Stimulated activated CD8-positive, alpha-beta memory T cell treated with anti-CD3 and anti-CD28 coated beads, Interleukin-4, amount 100 ng/mL, for 24 hours (primary cell): Measurements from ENCODE around the gene CIRBP.
A peak's percentile ranks its signal among the peaks of the same experiment; 100 is the strongest.

Experiments
- DNase-seq: peaks from one replicate; pipeline ENCODE4 v3.0.0-alpha.2; 2020; ENCODE audit warnings: low read depth

CIRBP gene

GRCh38 chr19:1230783-1231489 lies 38.2 kb upstream of the CIRBP start:
- DNase-seq: no peak

- no peak for DNase-seq
Observed at GRCh38 chr19:1231729-1232637, 37.1 kb upstream of the CIRBP start.

DNA sequence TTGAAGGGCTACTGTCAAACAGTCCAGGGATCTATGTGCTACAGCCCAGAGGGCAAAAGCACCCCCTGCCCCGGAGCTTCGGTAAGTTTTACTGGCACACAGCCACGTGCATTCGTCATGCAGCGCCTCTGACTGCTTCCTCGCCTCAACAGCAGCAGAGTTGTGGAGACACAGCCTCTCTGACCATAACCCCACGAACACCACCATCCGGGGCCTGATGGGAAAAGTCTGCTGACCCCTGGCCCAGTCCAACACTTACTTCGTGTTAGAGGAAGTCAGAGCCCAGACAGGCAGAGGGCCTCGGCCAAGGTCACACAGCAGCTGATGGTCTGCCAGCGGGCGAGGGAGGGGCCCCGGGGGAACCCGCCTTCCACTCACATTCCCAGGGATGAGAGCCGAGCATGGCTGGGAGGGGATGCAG lies 36.5 kb upstream of the CIRBP start:
- no peak for DNase-seq

DNA sequence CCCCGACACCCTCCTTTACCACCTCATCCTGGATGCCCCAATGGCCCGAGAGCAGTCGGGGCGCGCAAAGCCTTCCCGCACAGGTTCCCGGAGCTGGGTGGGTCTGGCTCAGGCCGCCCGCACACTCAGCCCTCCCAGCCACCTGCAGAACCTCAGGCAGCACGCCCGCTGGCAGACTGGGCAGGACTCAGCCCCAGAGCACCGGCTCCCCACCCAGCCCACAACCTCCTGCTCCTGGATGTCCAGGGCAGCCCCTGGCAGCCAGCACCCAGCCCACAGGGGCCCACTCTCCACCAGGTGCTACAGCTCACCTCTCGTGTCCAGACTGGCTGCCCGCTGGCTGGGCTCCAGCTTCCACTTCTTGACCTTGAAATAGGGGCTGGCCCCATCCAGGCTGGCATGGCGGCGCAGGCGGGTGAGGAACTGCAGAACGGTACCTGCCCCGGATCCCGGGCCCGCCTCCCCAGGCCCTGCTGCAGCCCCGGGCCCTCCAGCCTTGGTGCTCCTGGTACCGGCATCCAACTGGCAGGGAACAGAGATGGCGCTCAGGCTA lies 35.9 kb upstream of the CIRBP start:
- DNase-seq: no peak

GRCh38 chr19:1234051-1234954 lies 34.8 kb upstream of the CIRBP start:
- DNase-seq: no peak

DNA sequence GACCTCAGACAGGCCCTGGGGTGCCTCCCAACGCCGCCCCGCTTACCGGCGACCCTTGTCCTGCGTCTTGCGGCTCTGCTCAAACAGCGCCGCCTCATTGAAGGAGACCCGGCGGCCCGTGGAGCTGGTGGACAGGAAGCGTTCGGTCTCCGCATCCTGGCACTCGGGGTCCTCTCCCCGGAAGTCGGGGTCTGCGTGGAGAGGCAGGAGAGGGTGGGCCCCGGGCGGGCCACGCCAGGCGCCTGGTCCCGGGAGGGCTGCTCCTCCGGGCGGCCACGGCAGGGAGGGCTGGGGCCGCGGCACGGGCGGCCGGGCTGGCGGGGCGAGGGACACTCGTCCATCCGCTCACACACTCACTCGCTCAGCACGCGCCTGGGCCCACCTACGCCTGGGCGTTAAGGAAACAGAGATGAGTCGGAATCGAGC lies 34.2 kb upstream of the CIRBP start:
- DNase-seq: no peak

- DNase-seq: no peak
Observed at GRCh38 chr19:1235625-1236538, 33.2 kb upstream of the CIRBP start.

DNA sequence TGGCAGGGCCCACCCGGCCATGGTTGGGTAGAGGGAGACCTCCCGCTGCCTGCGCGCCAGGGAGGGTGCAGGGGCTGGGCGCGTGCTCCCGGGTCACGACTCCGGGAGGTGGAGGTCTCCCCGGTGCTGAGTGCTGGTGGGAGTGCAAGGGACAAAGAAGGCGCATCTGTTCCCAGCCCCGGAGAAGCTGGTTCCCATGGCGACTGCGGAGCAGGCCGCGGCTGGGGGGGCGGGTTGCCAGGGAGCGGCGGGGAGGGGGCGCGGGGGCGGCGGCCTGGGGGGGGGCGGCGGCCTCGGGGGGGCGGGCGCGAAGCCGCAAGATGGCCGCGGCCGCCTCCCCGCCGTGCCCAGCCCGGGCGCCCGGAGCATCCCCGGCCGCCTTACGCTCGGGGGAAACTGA lies 32.6 kb upstream of the CIRBP start:
- no peak for DNase-seq

DNA sequence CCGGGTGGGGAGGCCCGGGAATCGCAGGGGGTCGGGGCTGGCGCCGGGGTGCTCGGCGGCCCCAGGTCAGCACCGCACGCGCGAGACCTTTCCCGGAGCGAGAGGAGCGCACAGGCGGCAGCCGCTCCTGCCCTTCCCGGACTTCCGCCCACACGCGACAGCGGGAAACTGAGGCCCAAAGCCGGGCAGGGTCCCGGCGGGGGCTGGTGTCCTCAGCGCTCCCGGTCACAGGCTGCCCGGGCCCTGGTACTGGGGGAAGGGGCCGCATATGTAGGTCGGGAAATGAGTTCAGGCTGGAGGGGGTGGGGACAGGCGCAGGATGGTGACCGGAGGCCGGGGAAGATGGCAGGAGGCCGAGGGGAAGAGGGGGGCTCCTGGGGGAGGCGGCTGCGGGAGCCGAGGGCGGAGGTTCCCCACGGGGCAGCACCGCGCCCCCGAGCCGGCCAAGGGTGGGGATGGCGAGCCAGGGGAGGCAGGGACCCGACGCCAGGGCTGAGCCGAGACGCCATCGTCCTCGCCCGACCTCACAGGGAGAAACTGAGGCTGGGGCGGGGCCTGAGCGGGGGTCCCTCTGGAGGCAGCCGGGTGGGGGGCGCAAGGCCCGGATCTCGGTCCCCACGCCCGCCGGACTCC lies 32.0 kb upstream of the CIRBP start:
- no peak for DNase-seq

DNA sequence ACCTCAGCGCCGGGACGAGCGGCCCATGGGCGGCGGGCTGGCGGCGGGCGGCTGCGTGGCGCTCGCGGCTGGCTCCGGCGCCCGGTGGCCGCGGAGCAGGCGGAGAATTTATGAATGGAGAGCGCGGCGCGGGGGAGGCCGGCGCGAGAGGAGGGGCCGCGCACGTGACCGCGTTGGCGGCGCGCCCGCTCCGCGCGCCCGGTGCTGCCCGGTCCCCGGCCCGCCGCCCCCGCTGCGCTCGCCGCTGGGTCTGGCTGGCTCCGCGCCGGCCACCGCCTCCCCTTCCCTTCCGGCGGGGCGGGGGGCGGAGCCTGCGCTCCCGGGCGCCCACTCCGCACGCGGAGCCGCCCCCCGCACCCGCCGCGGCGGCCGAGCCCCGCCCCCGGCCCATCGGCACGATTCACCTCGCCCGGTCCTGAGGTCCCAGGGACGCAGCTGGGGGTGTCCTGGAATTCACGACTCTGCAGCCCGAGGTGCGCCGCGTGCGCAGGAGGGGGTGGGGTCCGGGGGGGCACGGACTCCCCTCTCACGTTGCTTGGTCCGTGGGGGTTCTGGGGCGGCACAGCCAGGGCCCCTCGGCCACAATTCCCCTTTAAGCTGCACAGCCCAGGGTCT lies 31.3 kb upstream of the CIRBP start, which contains the start of gene CBARP:
Gene CBARP (minus strand): TSS at position 252 of the 615 bp plus-strand sequence. CDS start 1,905 bp downstream, outside the sequence.
- DNase-seq: no peak

GRCh38 chr19:1238369-1239303 lies 30.5 kb upstream of the CIRBP start:
- no peak for DNase-seq

- no peak for DNase-seq
Observed at GRCh38 chr19:1239420-1239795, 29.7 kb upstream of the CIRBP start.

DNA sequence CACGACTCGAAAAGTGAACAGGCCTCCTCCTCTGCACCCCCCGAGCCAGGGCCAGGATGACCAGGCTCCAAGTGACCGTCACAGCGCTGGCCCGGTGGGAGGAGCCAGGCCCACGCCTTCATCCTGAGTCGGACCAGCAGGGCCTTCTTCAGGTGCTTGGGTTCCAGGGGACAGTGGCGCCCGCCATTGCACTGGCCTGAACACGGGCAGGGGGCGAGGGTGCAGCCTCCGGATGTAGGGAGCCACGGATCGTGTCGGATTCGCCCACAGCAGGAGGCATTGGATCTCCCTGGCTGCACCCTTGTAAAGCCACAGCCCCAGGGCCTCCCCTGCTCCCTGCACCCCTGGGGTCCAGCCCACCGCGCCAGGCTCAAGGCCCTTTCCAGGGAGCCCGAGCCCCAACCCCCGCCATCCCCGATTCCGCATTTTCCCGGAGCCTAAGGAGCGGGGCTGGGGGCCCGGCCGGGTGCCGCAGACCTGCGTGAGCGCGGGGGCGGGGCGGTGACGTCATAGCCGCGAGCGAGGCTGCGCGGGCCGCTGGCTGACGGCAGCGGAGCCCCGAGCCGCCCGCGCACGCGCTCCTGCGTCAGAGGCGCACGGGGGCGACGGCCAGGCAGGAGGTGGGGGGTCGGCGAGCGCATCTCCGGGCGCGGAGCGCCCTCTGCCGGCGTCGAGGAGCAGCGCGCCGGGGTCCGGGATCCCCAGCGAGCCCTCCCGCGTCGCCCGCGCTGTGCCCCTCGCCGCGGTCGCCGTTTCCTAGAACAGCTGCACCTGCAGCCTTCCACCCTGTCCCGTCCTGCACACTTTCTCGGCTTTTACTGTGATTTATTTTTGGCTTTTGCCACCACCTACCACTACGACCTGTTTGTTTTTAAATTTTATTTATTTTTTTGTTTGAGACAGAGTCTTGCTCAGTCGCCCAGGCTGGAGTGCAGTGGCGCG lies 29.1 kb upstream of the CIRBP start:
- DNase-seq: peak; percentile 96

GRCh38 chr19:1240925-1241324 lies 28.2 kb upstream of the CIRBP start:
- DNase-seq: no peak

DNA sequence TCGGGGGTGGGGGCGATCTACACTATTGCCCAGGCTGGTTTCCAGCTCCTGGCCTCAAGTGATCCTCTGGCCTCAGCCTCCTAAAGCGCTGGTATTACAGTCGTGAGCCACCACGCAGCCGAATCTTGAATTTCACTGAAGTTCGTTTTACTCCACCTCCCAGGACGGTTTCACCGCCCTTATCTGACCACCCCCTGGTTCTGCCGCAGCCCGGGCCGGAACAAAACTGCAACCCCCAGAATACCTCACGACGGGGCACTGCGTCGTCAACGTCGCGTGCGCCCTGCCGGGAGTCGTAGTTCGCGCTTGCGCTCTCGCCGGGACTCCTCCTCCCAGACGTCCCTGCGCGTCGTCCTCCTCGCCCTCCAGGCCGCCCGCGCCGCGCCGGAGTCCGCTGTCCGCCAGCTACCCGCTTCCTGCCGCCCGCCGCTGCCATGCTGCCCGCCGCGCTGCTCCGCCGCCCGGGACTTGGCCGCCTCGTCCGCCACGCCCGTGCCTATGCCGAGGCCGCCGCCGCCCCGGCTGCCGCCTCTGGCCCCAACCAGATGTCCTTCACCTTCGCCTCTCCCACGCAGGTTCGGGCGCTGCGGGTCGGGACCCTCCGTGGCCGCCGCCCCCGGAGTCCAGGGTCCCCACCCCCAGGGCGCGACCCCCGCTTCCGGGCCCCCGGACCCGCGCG lies 27.6 kb upstream of the CIRBP start, which contains the start of gene ATP5F1D:
Gene ATP5F1D (plus strand): TSS at position 335 of the 679 bp plus-strand sequence. CDS start 100 bp downstream, at position 435.
- DNase-seq: peak; percentile 97

DNA sequence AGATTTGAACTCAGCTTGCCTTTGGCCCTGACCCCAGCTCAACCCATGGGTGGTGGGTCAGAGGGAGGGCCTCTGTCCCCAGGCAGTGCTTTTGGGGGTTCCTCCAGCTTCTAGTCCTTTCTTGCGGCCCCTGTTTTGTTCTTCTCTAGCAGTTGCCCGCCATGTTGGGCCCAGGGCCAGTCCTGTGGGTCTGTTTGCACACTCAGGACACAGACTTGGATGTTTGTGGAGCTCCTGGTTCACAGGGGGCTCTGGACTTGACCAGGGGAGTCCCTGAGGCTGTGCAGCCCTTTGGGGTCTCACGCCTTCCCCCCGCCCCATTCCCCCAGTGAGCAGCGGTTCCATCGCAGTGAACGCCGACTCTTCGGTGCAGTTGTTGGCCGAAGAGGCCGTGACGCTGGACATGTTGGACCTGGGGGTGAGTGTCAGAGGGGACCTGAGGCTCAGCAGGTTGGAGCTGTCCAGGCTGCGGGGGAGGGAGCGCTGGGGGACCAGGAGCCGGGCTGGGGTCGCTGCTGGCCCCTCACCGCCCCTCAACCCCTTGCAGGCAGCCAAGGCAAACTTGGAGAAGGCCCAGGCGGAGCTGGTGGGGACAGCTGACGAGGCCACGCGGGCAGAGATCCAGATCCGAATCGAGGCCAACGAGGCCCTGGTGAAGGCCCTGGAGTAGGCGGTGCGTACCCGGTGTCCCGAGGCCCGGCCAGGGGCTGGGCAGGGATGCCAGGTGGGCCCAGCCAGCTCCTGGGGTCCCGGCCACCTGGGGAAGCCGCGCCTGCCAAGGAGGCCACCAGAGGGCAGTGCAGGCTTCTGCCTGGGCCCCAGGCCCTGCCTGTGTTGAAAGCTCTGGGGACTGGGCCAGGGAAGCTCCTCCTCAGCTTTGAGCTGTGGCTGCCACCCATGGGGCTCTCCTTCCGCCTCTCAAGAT lies 25.1 kb upstream of the CIRBP start:
- peak; percentile 86 for DNase-seq
